K562 (cell line): ENCODE results near the gene GAMT. TPM values are rescaled to one million over a fixed set of nuclear protein-coding genes. Genes with fewer than 3 reads are reported as not detected.

Source experiments
- ATF3 ChIP-seq, 2 experiments: fragments of 450-650 bp in 1 of 2; sonication (generic) in 1 of 2; formaldehyde crosslinking in 1 of 2; IDR thresholded peaks in 1 of 2; conservative IDR thresholded peaks in 1 of 2; 2 replicates each; pipeline versions ENCODE4 v1.6.1 to v1.8.1; 2016 to 2023; ENCODE audit warnings: mild to moderate bottlenecking in 2 of 2, moderate library complexity in 2 of 2, inconsistent platforms in 1 of 2, missing genetic modification reagents in 1 of 2
- CREM ChIP-seq: IDR thresholded peaks from 2 replicates; pipeline ENCODE4 v1.6.1; 2014; ENCODE audit warnings: antibody characterized with exemption, low read depth
- CTBP1 ChIP-seq: fragments of 450-650 bp; IDR thresholded peaks from 2 replicates; pipeline ENCODE4 v1.6.1; 2016; ENCODE audit warnings: borderline replicate concordance
- CTCFL ChIP-seq: IDR thresholded peaks from 2 replicates; pipeline ENCODE4 v1.6.1; 2011; ENCODE audit warnings: borderline replicate concordance, low read depth, mild to moderate bottlenecking, moderate library complexity, low read length; ENCODE audit not compliant: insufficient read depth, poor library complexity, severe bottlenecking
- HMBOX1 ChIP-seq: sonication (generic); IDR thresholded peaks from 2 replicates; pipeline ENCODE4 v1.6.1; 2016
- KAT7 ChIP-seq: sonication (generic); formaldehyde crosslinking; IDR thresholded peaks from 2 replicates; pipeline ENCODE4 v1.8.0; 2022; ENCODE audit warnings: missing genetic modification reagents, mild to moderate bottlenecking, borderline replicate concordance
- MBD2 ChIP-seq: sonication (generic); IDR thresholded peaks from 2 replicates; pipeline ENCODE4 v1.6.1; 2016; ENCODE audit warnings: low read depth, borderline replicate concordance
- NBN ChIP-seq: fragments of 450-650 bp; IDR thresholded peaks from 2 replicates; pipeline ENCODE4 v1.6.1; 2016; ENCODE audit warnings: low read depth, mild to moderate bottlenecking
- NFE2 ChIP-seq: IDR thresholded peaks from 2 replicates; pipeline ENCODE4 v1.6.1; 2014; ENCODE audit warnings: antibody characterized with exemption, low read depth
- RCOR1 ChIP-seq, 2 experiments: IDR thresholded peaks; 2 replicates each; pipeline ENCODE4 v1.6.1; 2012; ENCODE audit warnings: low read depth in 2 of 2, low read length in 2 of 2, borderline replicate concordance in 1 of 2, improper control_type of control experiment in 1 of 2
- SIN3B ChIP-seq: fragments of 450-650 bp; IDR thresholded peaks from 2 replicates; pipeline ENCODE4 v1.6.1; 2017; ENCODE audit warnings: low read depth, mild to moderate bottlenecking, moderate library complexity
- SMC3 ChIP-seq: conservative IDR thresholded peaks from 2 replicates; pipeline ENCODE4 v1.6.1; 2011; ENCODE audit warnings: low read depth, low read length, improper control_type of control experiment; ENCODE audit not compliant: insufficient read depth
- SRSF1 ChIP-seq: fragments of 200-400 bp; formaldehyde crosslinking; IDR thresholded peaks from 2 replicates; pipeline ENCODE4 v1.6.1; 2017; ENCODE audit warnings: mild to moderate bottlenecking, low read depth, low read length, moderate library complexity
- TAF1 ChIP-seq: IDR thresholded peaks from 2 replicates; pipeline ENCODE4 v1.6.1; 2011; ENCODE audit warnings: mild to moderate bottlenecking, low read length, moderate library complexity; ENCODE audit not compliant: insufficient read depth, control insufficient read depth, severe bottlenecking; ENCODE audit errors: extremely low read depth
- TBP ChIP-seq: optimal IDR thresholded peaks from 2 replicates; pipeline ENCODE3; 2011; ENCODE audit warnings: low read depth, low read length, improper control_type of control experiment
- THRA ChIP-seq: fragments of 450-650 bp; IDR thresholded peaks from 2 replicates; pipeline ENCODE4 v1.6.1; 2017; ENCODE audit warnings: mild to moderate bottlenecking, moderate library complexity
- ZBTB17 ChIP-seq: fragments of 450-650 bp; formaldehyde crosslinking; IDR thresholded peaks from 2 replicates; pipeline ENCODE4 v1.4.0; 2020; ENCODE audit warnings: mild to moderate bottlenecking
- ZNF263 ChIP-seq: sonication (generic); formaldehyde crosslinking; IDR thresholded peaks from 2 replicates; pipeline ENCODE4 v1.8.0; 2022; ENCODE audit warnings: mild to moderate bottlenecking, missing genetic modification reagents, borderline replicate concordance
- ZNF584 ChIP-seq: fragments of 200-800 bp; sonication (Bioruptor generic); IDR thresholded peaks from 2 replicates; pipeline ENCODE4 v1.6.1; 2016; ENCODE audit warnings: low read depth, mild to moderate bottlenecking, missing genetic modification characterization, missing compliant biosample characterization
- ZNF644 ChIP-seq: fragments of 200-800 bp; sonication (Bioruptor generic); IDR thresholded peaks from 2 replicates; pipeline ENCODE4 v1.6.1; 2016; ENCODE audit warnings: low read depth, missing genetic modification characterization, missing compliant biosample characterization
- ZNF764 ChIP-seq: fragments of 250-450 bp; sonication (Bioruptor Pico); IDR thresholded peaks from 2 replicates; pipeline ENCODE4 v1.4.0; 2020; ENCODE audit warnings: low read depth, mild to moderate bottlenecking, moderate library complexity
- polyA plus RNA-seq, 8 experiments: library from polyadenylated mRNA; depleted of rRNA in 4 of 8; stranded (reverse) in 5 of 8; unstranded in 3 of 8; fragments of >200 nt; fragmentation: Nextera tagmentation in 2 of 8; fragmentation: Illumina TruSeq in 1 of 8; extraction: Ambion mirVana in 2 of 8; extraction: Trizol in 1 of 8; gene quantifications; 2 replicates each; pipeline versions ENCODE4 v1.2.1 to v1.2.3, GENCODE V29; 2011 to 2014; ENCODE audit warnings: inconsistent platforms in 1 of 8, missing spikeins in 1 of 8
- total RNA-seq, 7 experiments: library from RNA; depleted of rRNA in 6 of 7; stranded (reverse); fragments of >200 nt in 6 of 7; fragmentation: Illumina TruSeq in 2 of 7; extraction: Trizol in 2 of 7; gene quantifications; 2 replicates each; pipeline versions ENCODE4 v1.2.1 to v1.2.3, GENCODE V29; 2011 to 2021; ENCODE audit warnings: low replicate concordance in 1 of 7

Gene GAMT
- total and polyA plus RNA-seq, 9 of the 15 experiments (the other 6 are each of a cell fraction or from before 2014, with no cell fraction given), result 1.3 to 35.3 (median 27.2) TPM

DNA sequence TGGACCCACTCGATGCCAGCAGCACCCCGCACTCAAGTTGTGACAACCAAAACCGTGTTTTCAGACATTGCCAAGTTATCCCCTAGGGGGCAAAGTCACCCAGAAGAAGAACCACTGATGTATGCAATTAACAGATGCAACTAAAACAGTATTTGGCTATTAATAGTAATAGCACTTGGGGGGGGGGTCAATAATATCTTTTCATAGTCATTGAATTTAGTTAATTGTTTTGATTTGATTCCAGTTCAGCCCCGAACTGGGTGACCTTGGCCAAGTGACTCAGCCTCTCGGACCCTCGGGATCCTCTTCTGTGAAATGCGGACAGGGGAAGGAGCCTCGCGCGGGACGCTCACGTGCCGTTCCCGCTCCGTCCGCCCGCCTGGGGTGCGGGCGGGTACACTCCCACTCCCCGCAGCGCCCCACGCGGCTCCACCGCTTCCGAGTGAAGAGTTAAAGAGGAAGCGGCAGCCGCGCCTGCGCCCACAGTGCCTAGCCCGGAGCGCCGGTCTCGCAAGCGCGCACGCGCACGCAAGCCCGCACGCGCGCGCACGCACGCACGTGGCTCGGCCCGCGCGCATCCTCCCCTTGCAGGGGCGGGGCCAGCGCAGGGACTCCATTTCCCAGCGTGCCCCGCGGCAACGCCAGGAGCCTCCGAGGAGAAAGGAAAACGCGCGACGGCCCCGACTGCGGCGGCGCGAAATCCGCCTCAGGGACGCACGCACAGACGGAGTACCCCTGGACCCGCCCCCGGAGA is 5.6 kb upstream of the GAMT start (continued):
- TF ChIP-seq SIN3B (no peak; the same call in 1 of the 2 replicates), ZNF263 (CRISPR knock-in tag) (peak; percentile 53; the same call in 1 of the 2 replicates), RCOR1 (IDR thresholded peaks at IDR 0.05; ENCODE audit: borderline replicate concordance in 1 of 2, low read depth in 2 of 2, low read length in 2 of 2) (no peak), TAF1 (peak; percentile 26), CTCFL (peak; percentile 81), CTBP1 (peak; percentile 98), ZBTB17 (peak; percentile 82; the same call in 1 of the 2 replicates), MBD2 (no peak; the same call in 1 of the 2 replicates), SRSF1 (no peak), ZNF584 (CRISPR knock-in tag) (peak; percentile 94), SMC3 (0 out of 2 replicates have a peak, but pooled peaks have one; percentile 18), KAT7 (CRISPR knock-in tag) (peak; percentile 76; the same call in 1 of the 2 replicates), CREM (peak; percentile 82), NBN (peak; percentile 83), HMBOX1 (no peak), ATF3 (IDR thresholded peaks at IDR 0.05) (peak; percentile 16; the same call in 1 of the 2 replicates), ATF3 (CRISPR knock-in tag; conservative IDR thresholded peaks at IDR 0.05) (0 out of 2 replicates have a peak, but pooled peaks have one; percentile 57), THRA (no peak), ZNF764 (CRISPR knock-in tag) (no peak), ZNF644 (peak; percentile 97), TBP (peak; percentile 74), NFE2 (peak; percentile 10; the same call in 1 of the 2 replicates)
